Medulla oblongata (tissue), 1 donor: Measurements from ENCODE around the gene HSPBP1.

Experiments
- DNase-seq: peaks from one replicate; pipeline ENCODE4 v3.0.0-alpha.2; 2015; ENCODE audit errors: extremely low spot score

HSPBP1 gene

DNA sequence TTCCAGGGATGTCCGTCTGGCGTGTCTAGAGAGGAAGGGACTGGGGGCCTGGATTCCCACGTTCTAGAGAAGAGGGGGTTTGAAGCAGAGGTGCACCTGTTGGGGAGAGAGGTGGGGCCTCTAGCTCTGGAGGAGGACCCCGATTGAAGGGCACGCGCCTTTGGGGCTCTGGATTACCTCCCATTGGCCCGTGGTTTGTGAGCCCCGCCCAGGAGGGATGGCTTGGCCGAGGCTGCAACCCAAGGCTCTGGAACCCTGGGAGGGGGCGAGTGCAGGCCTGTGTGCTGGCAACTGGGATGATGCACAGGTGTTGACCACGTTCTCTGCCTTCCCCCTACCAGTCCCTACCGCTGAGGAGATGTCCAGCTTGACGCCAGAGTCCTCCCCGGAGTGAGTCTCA lies 25.1 kb upstream of the HSPBP1 start:
- no peak for DNase-seq

DNA sequence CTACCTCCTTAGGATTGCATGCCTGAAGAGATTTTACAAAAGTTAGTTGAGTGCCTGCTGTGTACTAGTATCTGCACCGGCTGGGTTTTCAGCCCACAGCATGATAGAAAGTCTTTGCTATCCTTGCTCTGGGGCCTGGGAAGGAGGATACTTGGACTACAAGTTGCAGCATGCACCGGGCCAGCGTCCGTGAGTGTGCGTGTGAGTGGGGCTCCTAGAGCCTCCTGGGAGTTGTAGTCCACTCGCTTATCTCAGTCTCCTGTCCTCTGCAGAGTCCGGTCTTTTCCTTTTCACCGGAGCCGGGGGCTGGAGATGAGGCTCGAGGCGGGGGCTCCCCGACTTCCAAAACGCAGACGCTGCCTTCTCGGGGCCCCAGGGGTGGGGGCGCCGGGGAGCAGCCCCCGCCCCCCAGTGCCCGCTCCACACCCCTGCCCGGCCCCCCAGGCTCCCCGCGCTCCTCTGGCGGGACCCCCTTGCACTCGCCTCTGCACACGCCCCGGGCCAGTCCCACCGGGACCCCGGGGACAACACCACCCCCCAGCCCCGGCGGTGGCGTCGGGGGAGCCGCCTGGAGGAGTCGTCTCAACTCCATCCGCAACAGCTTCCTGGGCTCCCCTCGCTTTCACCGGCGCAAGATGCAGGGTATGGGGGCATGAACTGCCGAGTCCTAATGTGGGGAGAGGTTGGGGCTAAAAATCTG lies 24.5 kb upstream of the HSPBP1 start:
- DNase-seq, result no peak

DNA sequence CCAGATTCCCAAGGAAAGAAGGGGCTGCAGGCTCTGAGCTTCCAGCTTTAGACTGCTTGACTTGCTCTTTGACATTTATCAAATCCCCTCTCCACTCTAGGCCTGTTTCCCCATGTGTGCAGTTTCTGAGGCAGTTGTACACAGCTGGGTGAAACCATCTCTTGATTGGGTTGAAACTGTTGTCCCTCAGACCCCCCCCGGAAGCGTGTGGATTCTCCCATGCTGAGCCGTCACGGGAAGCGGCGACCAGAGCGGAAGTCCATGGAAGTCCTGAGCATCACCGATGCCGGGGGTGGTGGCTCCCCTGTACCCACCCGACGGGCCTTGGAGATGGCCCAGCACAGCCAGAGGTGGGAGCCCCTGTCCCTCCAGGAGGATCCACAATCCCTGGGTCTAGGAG lies 23.6 kb upstream of the HSPBP1 start:
- DNase-seq, result no peak

DNA sequence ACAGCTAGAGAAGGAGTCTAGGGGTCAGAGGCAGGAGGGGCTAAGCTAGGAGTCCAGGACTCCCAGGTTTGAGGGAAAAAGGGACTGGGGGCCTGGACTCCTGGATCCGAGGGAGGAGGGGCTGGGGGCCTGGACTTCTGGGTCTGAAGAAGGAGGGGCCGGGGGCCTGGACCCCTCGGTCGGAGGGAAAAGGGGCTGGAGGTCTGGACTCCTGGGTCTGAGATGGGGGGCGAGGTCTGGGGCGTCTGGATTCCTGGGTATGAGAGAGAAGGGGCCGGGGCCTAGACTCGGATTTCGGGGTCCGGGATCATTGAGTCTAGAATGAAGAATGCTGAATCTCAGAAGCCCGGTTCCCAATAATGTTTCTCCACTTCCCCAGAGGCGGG lies 22.4 kb upstream of the HSPBP1 start:
- DNase-seq, result no peak

DNA sequence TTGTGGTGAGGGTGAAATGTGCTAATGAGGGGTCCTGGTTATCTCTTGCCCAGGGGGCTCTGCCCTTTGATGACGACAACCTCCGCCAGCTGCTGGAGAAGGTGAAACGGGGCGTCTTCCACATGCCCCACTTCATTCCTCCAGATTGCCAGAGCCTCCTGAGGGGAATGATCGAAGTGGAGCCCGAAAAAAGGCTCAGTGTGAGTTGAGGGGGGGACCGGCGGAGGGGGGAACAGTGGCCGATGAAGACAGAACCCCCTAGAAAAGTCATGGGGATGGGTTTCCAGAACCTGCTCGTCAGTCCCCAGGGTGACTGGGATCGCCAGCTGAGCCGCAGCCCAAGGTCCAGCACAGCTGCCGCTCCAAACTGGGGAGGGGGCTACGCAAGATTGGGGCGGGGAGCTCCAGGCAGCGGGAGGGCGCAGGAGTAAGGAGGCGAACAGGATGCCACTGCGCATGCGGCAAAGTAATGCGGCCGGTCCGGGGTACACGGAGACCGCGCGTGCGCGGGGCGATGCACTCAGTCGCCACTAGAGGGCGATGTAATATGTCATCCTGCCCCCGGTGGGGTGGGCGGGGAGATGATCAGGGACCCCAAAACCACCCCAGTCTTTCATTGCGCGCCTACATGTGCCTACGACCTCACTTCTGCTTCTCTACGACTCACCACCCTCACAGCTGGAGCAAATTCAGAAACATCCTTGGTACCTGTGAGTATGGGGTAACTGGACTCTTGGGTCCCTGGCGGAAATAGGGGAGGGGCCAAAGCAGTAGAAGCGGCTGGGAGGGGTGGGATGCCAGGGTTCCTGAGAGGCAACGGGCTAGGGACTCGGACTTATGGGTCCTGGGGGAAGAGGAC lies 21.8 kb upstream of the HSPBP1 start:
- DNase-seq, result peak; percentile 83

DNA sequence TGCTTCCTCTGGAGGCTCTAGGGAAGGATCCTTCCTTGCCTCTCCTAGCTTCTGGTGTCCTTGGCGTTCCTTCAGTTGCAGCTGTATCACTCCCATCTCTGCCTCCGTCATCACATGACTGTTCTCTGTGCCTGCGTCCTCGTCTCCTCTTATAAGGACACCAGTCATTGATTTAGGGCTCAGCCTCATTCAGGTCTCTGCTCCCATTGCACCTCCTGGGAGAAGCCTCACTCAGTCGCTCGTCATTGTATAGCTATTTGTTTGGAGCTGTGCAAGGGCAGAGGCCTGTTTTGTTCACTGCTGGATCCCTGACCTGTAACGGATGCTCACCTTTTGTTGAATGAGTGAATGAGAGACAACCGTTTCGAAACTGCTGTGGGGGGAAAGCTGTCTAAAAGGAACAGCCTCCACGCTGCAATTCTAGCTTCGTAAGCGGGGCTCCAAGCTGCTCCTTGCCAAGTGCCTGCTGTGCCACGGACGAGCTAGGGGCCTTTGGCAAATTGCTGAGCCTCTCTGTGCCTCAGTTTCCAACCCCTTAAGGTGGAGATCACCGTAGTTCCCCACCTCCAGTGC lies 21.1 kb upstream of the HSPBP1 start:
- DNase-seq, result peak; percentile 28

DNA sequence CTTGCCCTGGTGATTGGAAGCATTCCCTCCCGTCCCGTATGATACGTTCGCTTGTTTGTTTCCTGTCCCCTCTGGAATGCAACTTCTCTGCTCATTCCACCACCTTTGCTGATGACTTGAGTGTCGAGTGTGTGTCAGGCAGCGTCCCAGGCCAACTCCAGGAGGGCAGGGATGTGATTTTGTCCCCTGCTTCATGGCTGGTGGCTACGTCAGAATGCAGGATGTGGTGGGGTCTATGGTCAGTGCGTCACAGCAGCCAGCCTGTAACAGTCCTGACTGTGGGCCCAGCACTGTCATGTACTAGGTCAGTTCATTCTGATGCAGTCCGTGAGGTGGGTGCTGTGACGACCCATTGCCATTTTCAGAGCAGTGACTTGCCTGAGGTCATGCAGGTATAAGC lies 20.1 kb upstream of the HSPBP1 start:
- no peak for DNase-seq

DNA sequence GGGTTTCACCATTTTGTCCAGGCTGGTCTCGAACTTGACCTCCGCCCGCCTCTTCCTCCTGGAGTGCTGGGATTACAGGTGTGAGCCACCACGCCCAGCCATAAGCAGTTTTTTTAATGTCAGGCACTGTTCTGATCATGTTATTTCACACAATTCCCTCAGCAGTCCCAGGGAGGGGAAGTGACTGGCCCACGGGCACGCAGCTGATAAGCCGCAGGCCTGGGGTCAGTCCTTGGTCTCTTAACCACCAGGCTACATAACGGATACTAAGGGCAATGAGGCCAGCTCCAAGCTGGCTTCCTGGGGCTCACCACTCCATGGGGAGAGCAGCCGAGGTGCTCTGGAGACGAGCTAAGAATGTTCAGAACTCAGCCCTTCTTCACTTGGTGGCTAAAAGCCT lies 17.4 kb upstream of the HSPBP1 start:
- no peak for DNase-seq

DNA sequence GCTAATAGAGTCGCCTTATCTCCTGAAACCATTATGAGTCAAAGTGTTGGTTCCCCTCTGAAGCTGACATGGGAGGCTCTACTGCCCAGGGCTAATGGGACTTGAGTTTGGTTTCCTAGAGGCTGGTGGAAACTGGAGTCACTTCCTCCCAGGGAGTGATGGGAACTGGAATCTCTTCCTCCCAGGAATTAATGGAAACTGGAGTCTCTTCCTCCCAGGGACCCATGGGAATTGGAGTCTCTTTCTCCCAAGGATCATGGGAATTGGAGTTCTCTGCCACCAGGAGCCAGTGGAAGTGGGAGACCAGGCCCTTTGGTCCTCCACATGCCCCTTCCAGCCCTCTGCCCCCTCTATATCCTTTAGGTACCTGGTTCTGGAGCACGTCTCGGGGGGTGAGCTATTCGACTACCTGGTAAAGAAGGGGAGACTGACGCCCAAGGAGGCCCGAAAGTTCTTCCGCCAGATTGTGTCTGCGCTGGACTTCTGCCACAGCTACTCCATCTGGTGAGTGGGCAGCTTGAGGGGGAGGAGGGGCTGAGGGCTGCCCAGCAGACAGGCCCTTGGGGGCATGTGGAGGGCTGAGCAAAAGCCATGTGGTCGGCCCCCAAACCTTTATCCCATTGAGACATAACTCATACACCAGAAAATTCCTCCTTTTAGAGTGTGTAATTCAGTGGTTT lies 9.3 kb upstream of the HSPBP1 start:
- no peak for DNase-seq

DNA sequence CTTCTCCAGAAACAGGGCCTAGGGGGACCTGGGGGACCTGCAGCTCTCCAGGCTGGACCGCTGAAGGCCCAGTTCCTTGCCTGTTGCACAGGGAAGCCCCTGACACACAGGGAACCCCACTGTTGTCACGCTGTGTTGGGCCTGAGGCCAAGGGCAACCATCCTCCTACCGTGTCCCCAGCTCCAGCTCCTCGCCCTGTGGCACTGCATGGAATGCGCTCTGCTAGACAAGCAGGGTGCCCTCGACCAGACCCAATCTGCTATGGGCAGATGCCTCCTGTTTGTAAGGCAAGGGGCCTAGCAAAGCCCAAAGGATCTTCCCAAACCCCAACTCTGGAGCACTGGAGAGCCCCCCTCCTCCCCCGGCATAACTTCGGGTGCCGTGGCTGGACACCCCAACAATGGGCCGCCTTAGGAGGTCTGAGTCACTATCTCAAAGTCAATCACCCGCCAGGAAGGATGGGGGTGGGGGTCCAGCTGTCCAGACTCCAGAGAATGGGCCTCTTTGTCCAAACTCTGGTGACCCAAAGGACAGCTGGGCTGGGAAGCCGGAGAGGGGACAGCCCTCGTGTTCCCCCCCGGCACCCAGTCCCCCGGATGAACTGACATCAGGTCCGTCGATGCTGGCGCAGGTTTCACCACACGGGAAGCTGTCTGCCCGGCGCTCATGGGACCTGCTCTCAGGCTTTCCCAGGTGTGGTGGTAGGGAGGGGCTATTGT lies 7.6 kb upstream of the HSPBP1 start:
- peak; percentile 94 for DNase-seq

DNA sequence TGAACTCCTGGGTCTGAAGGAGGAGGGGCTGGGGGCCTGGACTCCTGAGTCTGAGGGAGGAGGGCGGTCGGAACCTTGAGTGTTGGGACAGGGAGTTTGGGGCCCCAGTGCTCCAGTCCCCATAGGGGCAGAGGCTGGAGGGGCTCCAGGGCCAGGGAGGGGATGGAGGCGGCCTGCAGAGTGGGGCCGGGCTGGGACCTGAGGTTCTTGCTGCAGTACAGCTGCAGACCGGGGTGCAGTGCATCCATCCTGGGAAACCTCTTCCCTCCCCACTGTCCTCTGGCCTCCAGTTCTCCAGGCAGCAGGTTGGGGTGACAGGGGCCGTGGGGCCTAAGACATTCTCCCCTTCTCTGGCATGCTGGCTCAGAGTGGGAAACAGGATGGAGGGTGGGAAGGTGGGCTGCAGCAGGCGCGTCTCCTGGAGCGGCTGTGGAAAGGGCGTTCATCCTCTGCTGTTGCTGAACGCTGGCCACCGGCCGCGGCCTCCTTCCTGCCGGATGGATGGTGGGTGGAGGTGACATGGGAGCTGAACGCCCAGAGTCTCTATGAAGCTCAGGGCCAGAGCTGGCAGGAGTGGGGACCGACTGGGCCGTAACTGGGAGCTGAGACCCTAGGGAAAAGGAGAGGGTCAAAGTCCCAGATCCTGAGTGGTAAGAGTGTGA lies 5.5 kb upstream of the HSPBP1 start:
- DNase-seq, result no peak

DNA sequence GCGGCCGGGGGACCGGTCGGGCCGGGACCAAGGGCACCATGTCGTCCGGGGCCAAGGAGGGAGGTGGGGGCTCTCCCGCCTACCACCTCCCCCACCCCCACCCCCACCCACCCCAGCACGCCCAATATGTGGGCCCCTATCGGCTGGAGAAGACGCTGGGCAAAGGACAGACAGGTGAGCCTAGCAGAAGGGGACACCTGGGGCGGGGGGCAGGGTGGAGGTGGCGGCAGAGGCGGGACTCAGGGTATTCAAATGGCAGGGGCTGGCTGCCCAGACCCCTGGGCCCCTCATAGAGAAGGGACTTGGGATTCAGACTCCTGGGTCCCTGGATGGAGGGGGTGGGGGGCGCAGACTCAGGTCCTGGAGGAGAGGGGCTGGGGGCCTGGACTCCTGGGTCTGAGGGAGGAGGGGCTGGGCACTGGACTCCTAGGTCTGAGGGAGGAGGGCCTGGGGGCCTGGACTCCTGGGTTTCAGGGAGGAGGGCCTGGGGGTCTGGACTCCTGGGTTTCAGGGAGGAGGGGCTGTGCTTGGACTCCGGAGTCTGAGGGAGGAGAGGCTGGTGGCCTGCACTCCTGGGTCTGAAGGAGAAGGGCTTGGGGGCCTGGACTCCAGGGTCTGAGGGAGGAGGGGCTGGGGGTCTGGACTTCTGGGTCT lies 4.6 kb upstream of the HSPBP1 start:
- no peak for DNase-seq

DNA sequence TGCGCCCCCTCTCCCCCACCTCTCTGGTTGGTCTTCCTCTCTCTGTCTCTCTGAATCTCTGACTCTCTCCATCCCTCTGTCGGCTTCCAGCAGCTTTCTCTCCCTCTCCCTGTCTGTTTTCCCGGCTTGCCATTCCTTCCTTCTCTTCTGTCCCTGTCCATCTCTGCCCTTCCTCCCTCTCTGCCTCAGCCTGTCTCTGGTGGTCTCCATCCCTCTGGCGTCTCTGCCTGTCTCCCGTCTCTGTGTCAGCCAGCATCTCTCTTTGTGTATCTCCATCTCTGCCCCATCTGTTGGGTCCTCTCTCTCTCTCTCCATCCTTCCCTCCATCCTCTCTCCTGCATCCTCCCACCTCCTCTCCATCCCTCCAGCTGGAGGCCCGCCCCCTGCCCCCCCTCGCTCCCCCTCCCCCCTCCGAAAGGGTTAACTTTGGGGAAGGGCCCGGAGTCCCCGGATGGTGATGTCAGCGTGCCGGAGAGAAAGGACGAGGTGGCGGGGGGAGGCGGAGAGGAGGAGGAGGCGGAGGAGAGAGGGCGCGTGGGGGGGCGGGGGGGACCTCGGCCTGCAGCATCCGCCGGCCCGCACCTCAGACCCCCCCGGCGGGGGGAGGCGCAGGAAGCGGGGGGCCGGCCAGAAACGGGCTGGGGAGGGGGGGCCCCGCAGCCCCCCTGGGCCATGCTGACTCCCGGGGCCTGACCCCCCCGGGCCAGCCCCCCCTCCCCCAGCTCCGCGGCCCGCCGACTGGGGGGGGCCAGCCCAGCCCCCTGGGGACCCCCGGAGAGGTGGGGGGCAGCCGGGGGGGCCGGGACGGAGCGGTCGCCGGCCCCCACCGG lies 3.9 kb upstream of the HSPBP1 start, which contains the start of gene BRSK1:
TSS of gene BRSK1 (plus strand) at position 450 of the 830 bp plus-strand sequence. CDS start 446 bp downstream, outside the sequence.
- DNase-seq, result peak; percentile 76

DNA sequence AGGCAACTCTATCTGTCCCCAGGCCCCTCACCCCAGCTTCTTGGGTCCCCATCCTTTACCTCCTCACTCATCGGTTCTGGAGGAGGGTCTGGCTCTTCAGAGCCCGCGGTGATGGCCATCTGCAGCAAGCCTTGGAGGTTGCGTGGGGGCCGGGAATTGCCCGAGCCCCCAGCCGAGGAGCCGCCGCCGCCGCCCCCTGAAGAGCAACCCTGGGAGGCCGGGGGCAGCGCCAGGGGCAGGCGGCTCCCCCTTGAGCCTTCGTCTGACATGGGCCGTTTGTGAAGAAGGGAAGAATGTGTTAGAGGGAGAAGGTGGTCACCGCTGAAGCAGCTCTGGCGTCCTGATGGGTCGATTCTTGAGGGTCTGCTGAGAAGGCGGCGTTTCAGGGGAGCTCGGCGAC lies 570 bp downstream of the HSPBP1 start:
- DNase-seq, result no peak

DNA sequence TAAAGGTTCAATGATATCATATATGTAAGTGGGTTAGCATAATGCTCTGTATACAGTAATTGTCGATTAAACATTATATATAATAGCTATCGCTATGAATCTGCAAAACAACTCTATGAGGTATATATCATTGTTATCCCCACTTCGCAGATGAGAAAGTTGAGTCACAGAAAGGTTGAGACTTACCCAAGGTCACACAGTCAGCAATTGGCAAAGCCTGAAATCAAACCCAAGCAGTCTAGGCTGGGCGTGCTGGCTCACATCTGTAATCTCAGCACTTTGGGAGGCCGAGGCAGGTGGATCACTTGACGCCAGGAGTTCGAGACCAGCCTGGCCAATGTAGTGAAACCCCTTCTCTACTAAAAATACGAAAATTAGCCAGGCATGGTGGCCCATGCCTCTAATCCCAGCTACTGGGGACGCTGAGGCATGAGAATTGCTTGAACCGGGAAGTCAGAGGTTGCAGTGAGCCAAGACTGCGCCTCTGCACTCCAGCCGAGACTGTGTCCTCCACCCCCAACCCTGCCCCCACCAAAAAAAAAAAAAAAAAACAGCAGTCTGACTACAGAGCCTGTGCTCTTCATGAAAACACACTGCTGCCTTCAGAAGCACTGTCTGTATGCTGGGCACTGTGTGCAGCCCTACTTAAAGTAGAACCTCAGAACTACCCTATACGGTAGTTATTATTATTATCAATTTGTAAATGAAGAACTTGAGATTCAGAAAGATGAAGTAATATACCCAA lies 1.3 kb downstream of the HSPBP1 start:
- no peak for DNase-seq

DNA sequence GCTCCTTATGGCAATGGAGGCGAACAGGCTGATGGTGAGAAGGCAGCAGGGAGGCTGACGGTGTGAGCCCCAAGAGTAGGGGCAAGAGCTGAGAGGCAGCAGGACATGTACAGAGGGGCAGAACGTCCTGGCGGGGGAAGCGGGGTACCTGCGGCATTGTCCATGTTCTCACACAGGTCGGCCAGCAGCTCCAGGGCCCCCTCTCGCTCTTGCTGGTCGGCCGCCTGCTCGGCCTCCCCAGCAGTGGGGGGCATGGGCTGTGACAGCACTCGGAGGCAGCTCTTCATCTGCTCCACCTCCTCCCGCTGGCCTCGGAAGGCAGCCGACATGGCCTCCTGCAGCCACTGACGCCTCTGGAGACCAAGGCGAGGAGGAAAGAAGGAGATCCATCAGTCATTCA lies 2.4 kb downstream of the HSPBP1 start:
- DNase-seq, result no peak

DNA sequence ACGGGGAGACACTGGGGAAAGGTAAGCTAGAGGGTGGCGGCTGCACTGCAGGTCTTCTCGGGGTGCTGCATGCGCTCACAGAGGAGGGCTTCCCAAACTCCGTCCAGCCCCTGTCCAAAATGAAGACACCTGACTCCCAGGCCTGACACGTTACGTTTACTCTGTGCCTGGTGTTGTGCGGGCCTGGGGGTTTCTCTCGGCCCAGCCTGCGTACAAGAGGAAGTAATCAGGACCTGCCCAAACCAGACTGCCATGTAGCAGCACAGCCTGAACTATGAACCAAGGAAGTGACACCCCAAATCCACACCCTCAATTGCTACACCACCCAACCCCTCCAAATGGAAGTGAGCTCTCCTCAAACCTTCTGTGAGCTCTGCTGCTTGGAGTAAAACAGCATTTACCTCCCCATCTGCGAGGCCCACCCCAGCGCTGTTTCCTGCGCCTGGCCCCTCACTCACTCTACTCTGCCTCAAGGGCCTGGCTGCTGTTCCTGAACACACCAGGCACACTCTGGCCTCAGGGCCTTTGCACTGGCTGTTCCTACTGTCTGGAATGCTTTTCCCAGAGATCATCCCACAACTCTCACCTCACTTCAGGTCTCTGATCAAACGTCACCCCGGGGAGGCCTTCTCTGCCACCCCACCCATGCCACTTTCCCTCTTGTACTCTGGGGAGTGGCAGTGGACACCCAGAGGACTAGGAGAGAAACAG lies 3.0 kb downstream of the HSPBP1 start:
- DNase-seq, result no peak
